Omental fat pad (tissue), 4 donors: ENCODE measurements around the gene SYNPO2. TPM values are rescaled to one million over a fixed set of nuclear protein-coding genes. Genes with fewer than 3 reads are reported as not detected.

Experiments used
- ATAC-seq: fragments of 150-250 bp; one replicate; pipeline ENCODE4 v1.9.1; 2016; ENCODE audit warnings: mild to moderate bottlenecking, moderate library complexity; ENCODE audit not compliant: low FRiP score
- DNase-seq: peaks from one replicate; pipeline ENCODE4 v3.0.0-alpha.2; 2019; ENCODE audit warnings: low spot score
- CTCF ChIP-seq, 3 donors: fragments of 450-650 bp; IDR thresholded peaks; one replicate each; pipeline ENCODE4 v1.5.1; 2016 to 2017; ENCODE audit warnings: antibody characterized with exemption in 3 of 3, mild to moderate bottlenecking in 3 of 3, moderate library complexity in 2 of 3
- total RNA-seq, 4 donors: library from RNA; depleted of rRNA; stranded (reverse); fragments of >200 nt; gene quantifications; one replicate each; pipeline ENCODE4 v1.1.0, GENCODE V29; 2016

The SYNPO2 gene
- total RNA-seq, 4 donors from 2014 or later = 23.3 to 72.0 (median 41.3) TPM

GRCh38 chr4:118911238-118911703 lies 22.6 kb downstream of the SYNPO2 start:
- no peak for TF ChIP-seq CTCF (IDR thresholded peaks at IDR 0.05)
- ATAC-seq (no peak), DNase-seq (no peak)

GRCh38 chr4:118915468-118915867 lies 26.8 kb downstream of the SYNPO2 start:
- no peak for ATAC-seq
- DNase-seq = no peak
- TF ChIP-seq CTCF (IDR thresholded peaks at IDR 0.05) = no peak

DNA sequence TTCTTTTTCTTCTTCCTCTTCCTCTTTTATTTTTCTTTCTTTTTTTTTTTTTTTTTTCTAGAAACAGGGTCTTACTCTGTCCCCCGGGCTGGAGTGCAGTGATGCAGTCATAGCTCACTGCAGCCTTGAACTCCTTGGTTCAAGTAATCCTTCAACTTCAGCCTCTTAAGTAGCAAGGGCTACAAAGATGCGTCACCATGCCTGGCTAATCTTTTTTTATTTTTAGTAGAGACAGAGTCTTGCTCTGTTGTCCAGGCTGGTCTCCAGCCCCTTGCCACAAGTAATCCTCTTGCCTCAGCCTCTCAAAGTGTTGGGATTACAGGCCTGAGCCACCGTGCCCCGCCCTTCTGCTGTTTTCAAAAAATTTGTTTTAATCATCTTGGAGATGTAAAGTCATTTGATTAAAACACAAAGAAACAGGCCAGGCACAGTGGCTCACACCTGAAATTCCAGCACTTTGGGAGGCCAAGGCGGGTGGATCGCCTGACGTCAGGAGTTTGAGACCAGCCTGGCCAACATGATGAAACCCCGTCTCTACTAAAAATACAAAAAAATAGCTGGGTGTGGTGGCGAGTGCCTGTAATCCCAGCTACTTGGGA lies 28.1 kb downstream of the SYNPO2 start:
- no peak for TF ChIP-seq CTCF (IDR thresholded peaks at IDR 0.05)
- no peak for DNase-seq

DNA sequence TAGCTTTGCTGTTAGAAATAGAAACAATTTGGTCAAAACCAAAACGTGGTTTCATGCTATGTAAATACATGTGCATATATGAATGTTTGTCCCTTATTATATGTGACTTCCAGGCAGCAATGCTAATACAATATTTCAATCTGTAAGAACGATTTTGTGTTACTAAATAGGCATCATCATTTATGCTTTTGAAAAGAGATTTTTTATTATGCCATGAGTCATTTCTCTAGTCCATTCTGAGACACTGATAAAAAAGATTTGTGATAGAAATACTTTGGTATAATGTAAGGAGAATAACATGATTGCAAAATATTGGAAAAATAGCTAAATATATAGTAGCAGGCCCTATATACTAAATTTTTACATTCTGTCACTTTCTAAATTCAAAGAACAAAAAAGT lies 28.9 kb downstream of the SYNPO2 start:
- DNase-seq (no peak), ATAC-seq (no peak)
- TF ChIP-seq CTCF (IDR thresholded peaks at IDR 0.05) = no peak

More for the DNA sequence above, 28.1 kb downstream of the SYNPO2 start:
- ATAC-seq = no peak

DNA sequence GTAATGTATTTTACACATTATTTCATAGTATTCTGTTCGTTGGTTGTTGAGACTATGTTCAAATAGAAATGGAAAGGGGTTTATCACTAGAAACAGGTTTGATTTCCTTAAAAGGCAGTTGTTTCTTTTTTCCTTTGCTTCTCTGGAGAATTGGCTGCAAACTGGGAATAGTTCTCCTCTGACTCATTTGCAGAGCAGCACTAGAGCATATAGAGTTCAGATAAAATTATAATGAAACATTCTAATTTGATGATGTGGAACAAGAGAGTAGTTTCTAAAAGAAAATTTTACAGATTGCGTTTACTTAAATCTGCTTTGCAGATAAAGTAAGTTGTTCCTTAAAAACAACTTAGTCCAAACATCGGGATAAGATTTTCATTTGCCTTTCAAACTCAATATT lies 29.7 kb downstream of the SYNPO2 start:
- ATAC-seq (peak; percentile 82), DNase-seq (no peak)
- TF ChIP-seq CTCF (IDR thresholded peaks at IDR 0.05) = no peak

DNA sequence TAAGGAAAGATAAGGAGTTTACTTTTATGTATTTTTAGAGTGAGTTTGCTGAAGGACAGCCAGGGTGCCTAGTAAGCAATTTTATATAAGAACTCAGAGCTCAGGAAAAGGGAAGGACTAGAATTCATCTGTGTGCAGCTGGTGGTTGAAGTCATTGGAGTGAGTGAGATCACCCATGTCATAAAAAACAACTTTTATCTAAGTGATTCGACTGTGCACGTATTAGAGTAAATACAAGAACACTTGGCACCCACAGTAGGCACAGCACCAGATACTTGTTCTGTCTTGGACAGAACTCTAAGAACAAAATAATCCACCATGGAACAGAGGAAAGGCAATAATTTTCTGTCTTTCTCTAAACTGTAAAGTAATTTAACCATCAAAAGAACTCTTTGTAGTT lies 31.6 kb downstream of the SYNPO2 start:
- DNase-seq (no peak), ATAC-seq (no peak)
- TF ChIP-seq CTCF (IDR thresholded peaks at IDR 0.05) = no peak

DNA sequence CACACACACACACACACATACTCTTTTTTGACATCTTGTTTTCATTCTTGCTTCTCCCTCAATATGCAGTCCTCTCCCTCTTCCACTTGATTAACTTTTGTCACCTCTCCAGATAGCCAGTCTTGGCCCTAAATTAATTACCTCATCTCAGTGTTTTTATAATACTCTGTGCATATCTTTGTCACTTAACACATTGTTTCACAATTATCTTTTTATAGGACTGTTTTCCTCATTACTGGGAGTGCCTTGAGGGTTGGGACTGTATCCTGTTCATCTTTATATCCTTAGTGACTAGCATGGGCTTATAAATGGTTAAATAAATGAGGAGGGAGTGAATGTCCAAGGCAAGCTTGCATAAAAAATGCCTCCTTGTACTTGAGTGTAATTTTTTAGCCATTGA lies 33.1 kb downstream of the SYNPO2 start:
- no peak for TF ChIP-seq CTCF (IDR thresholded peaks at IDR 0.05)
- ATAC-seq (no peak), DNase-seq (no peak)
